MCF 10A (cell line): ENCODE data around the gene DDIT3. TPM values are rescaled to one million over a fixed set of nuclear protein-coding genes. Genes with fewer than 3 reads are reported as not detected.

Experiments used
- BruUV-seq: library from RNA; stranded (reverse); fragments of 400-500 nt; replicated peaks from 2 replicates; lab custom pipeline; 2021; lab: Mats Ljungman, UMichigan
- CTCF ChIA-PET: fragments of 300-600 bp; sonication (Branson Sonifier 250); formaldehyde crosslinking; extraction: SDS; loops from one replicate; lab custom pipeline; 2021; ENCODE audit warnings: antibody characterized with exemption, inconsistent platforms; lab: Yijun Ruan, JAX
- POLR2A ChIA-PET: fragments of 300-600, 350-650 bp; sonication (Branson Sonifier 250); formaldehyde crosslinking; extraction: SDS; loops from one replicate; lab custom pipeline; 2020; ENCODE audit warnings: antibody characterized with exemption, inconsistent platforms; lab: Yijun Ruan, JAX
- DNase-seq: peaks from one replicate; pipeline ENCODE4 v3.0.0-alpha.2; 2018; ENCODE audit not compliant: unreplicated experiment
- H3K27ac Mint-ChIP-seq: one replicate; pipeline ENCODE4 v1.8.0; 2022; ENCODE audit warnings: mild to moderate bottlenecking, low read depth, mixed read lengths; ENCODE audit not compliant: unreplicated experiment
- H3K27me3 Mint-ChIP-seq: one replicate; pipeline ENCODE4 v1.8.0; 2022; ENCODE audit warnings: mixed read lengths; ENCODE audit not compliant: insufficient read depth, unreplicated experiment
- H3K36me3 Mint-ChIP-seq: one replicate; pipeline ENCODE4 v1.8.0; 2022; ENCODE audit warnings: mild to moderate bottlenecking, moderate library complexity, mixed read lengths; ENCODE audit not compliant: insufficient read depth, unreplicated experiment
- H3K4me1 Mint-ChIP-seq: one replicate; pipeline ENCODE4 v1.8.0; 2022; ENCODE audit warnings: mixed read lengths; ENCODE audit not compliant: insufficient read depth, unreplicated experiment
- H3K4me3 Mint-ChIP-seq: one replicate; pipeline ENCODE4 v1.8.0; 2022; ENCODE audit warnings: mild to moderate bottlenecking, moderate library complexity, mixed read lengths; ENCODE audit not compliant: unreplicated experiment
- H3K9me3 Mint-ChIP-seq: one replicate; pipeline ENCODE4 v1.8.0; 2022; ENCODE audit warnings: mixed read lengths; ENCODE audit not compliant: unreplicated experiment
- intact Hi-C: fragments of 100-400 bp; cut with micrococcal nuclease; formaldehyde crosslinking; loops from 2 replicates; pipeline ENCODE4 v1.14.1; 2022
- total RNA-seq: library from RNA; stranded (reverse); gene quantifications from 2 replicates; pipeline ENCODE4 v1.2.3, GENCODE V29; 2022
- TF ChIP-seq, protein P1 (sequence below): fragments of 200-600 bp; IDR thresholded peaks from one replicate; pipeline ENCODE4 v1.8.0; 2022; ENCODE audit warnings: antibody characterized with exemption, mild to moderate bottlenecking; ENCODE audit not compliant: unreplicated experiment

Gene DDIT3
- total RNA-seq, 1 experiment from 2014 or later, result 156 TPM

DNA sequence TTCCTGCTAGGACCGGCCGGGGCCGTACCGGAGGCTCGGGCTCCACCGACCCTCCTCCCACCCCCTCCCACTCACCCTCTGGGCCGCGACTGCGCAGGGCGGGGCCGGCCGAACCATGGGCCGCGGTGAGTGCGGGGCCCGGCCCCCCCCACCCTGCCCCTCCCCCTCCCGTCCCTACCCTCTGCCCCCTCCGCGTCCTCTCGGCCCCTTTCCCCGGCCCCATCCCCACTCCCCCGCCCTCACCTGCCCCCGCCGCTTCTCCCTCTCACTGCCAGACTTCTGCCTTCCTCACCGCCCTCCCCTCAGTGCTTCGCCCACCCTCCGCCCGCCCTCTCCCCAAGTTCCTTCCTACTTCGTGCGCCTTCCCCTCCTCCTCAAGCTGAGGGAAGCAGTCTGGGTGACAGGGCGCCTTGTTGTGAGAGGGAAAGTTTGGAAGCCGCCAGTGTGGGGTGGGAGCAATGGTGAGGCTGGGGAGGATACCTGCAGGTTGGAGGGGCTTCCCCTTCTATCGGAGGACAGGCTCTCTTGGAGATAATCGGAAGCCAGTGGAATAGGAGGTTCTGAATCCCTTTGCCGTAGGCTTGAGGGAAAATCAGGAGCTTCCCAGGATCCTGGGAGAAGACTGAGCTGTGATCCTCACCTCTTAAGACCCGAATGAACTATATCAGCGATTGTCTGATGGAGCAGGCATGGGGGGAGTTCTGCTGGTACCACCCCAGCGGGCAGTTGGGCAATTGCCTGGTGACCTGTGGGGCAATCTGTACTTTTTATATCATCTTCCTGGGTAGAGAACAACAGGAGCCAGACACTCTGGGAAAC is 2.8 kb upstream of the DDIT3 start:
- no peaks in the 10 kb centered on the region for H3K27me3 Mint-ChIP-seq
- peak overlapping the region; percentile 10 for H3K27ac Mint-ChIP-seq
- H3K4me1 Mint-ChIP-seq, result peaks cover 29% of the 10 kb centered on the region
- peak overlapping the region; percentile 90 for H3K4me3 Mint-ChIP-seq
- ChIA-PET POLR2A (interaction anchor here (0.7 to 3.0 kb wide), 14 partner anchors 8 to 412 kb away, joined by 3 to 34 read pairs (median 4); partner anchors contain the start of genes CYP27B1, DCTN2, MARS1 and OS9), CTCF (interaction anchor here (0.5 to 1.5 kb wide), 4 partner anchors 9 to 47 kb away, joined by 3 to 6 read pairs (median 4); no protein-coding TSS in a partner anchor)
- peak; percentile 34 for DNase-seq
- intact Hi-C loops, result loop anchor here (1.0 kb wide), 1 partner anchor 24 kb away; the partner anchor contains the start of gene DCTN2
- H3K36me3 Mint-ChIP-seq, result peaks cover 73% of the 10 kb centered on the region
- TF ChIP-seq, protein P1, sequence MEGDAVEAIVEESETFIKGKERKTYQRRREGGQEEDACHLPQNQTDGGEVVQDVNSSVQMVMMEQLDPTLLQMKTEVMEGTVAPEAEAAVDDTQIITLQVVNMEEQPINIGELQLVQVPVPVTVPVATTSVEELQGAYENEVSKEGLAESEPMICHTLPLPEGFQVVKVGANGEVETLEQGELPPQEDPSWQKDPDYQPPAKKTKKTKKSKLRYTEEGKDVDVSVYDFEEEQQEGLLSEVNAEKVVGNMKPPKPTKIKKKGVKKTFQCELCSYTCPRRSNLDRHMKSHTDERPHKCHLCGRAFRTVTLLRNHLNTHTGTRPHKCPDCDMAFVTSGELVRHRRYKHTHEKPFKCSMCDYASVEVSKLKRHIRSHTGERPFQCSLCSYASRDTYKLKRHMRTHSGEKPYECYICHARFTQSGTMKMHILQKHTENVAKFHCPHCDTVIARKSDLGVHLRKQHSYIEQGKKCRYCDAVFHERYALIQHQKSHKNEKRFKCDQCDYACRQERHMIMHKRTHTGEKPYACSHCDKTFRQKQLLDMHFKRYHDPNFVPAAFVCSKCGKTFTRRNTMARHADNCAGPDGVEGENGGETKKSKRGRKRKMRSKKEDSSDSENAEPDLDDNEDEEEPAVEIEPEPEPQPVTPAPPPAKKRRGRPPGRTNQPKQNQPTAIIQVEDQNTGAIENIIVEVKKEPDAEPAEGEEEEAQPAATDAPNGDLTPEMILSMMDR, result no peak
- TSS peak; percentile 14 for BruUV-seq
- H3K9me3 Mint-ChIP-seq, result no peaks in the 10 kb centered on the region

DNA sequence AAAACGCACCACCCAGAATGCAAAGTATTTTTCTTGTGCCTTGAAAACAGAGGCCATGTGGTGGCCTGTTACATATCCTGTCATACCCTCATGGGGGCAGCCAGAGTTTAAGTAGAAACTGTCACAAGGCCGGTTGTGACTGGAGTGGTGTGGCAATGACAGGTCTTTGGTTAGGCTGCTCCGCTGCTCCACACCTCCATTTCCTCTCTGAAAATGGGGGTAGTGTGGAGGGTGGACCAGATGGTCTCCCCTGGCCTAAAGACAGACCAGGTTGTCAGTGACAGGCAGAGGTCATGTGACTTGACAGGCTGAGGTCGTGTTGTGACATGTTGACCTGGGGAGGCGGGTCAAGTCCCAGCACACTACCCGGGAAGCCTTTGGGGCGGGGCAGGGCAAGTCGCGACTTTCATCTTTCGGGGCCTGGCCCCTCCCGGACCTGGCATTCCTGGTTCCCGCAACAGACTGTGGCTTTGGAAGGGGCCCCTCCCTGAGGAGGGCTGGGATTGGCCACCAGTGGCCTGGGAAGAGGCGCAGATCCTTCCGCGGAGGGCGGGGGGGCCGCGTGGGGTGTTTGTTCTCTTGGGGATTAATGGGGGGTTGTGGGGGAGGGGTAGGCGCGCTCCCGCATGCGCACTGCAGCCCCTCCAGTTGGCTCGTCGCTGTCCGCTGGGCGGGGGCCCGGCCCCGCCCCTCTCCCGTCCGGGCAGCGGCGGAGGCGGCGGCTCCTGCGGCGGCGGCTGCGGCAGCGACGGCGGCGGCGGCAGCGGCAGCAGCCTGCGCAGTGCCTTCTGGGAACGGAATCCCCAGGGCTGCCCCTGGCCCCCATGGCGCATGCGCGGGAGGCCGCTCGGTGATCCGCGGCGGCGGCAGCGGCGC is 1.9 kb upstream of the DDIT3 start, which contains the start of gene MBD6:
TSS of gene MBD6 (plus strand) at position 814 of the 876 bp plus-strand sequence. CDS start 1,480 bp downstream, outside the sequence.
- ChIA-PET POLR2A (interaction anchor here (1.1 to 3.0 kb wide), 7 partner anchors 12 to 245 kb away, joined by 3 to 34 read pairs (median 9); partner anchors contain the start of genes CYP27B1, DCTN2 and PIP4K2C), CTCF (no interaction called here)
- no TSS peak for BruUV-seq
- TF ChIP-seq, protein P1, result no peak
- Mint-ChIP-seq H3K36me3 (peaks cover 73% of the 10 kb centered on the region), H3K9me3 (no peaks in the 10 kb centered on the region), H3K27me3 (no peaks in the 10 kb centered on the region), H3K4me1 (peaks cover 36% of the 10 kb centered on the region), H3K27ac (peak within 1 kb of the TSS; percentile 98), H3K4me3 (peak within 1 kb of the TSS; percentile 90)
- DNase-seq, result peak; percentile 93
- intact Hi-C loops, result loop anchor here (1.0 kb wide), 1 partner anchor 25 kb away; the partner anchor contains the start of gene DCTN2

DNA sequence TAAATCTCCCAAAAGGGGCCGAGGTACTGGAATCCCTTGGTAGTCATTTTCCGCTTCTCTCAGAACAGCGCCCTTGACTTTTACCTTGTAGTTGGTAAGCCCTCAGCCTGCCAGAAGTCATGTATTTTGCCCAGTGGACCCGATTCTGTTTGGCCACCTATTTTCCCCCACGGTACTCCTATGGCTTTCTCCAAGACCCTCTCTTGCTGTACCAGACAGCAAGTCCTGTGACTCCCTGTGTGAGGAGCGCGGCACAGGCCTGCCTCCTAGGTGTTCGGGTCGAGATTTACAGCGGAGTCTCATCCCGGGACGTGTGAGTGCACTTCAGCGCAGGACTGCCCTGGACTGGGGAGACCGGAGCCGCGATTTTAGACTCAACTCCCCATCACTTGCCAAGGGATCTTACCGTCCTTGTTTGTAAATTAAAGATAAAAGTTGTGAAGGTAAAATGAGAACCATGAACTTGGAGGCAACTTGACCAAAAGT is 1.3 kb upstream of the DDIT3 start:
- no TSS peak for BruUV-seq
- H3K9me3 Mint-ChIP-seq, result no peaks in the 10 kb centered on the region
- TF ChIP-seq, protein P1, result no peak
- POLR2A ChIA-PET, result interaction anchor here (0.6 to 3.8 kb wide), 4 partner anchors 11 to 1265 kb away, joined by 3 to 43 read pairs (median 20); partner anchors contain the start of gene DCTN2
- peak overlapping the region; percentile 90 for H3K4me3 Mint-ChIP-seq
- H3K36me3 Mint-ChIP-seq, result peaks cover 76% of the 10 kb centered on the region
- CTCF ChIA-PET, result no interaction called here
- H3K4me1 Mint-ChIP-seq, result peaks cover 43% of the 10 kb centered on the region
- peak overlapping the region; percentile 98 for H3K27ac Mint-ChIP-seq
- intact Hi-C loops, result loop anchor here (1.0 kb wide), 1 partner anchor 26 kb away; the partner anchor contains the start of gene DCTN2
- H3K27me3 Mint-ChIP-seq, result no peaks in the 10 kb centered on the region
- no peak for DNase-seq
